ENCODE data around the gene IL4I1. TPM values are rescaled to one million over a fixed set of nuclear protein-coding genes. Genes with fewer than 3 reads are reported as not detected.

Gene IL4I1
- total and polyA plus RNA-seq, 2 of the 8 experiments (the other 6 are each of a cell fraction or from before 2014, with no cell fraction given): 0.41 to 0.76 TPM

DNA sequence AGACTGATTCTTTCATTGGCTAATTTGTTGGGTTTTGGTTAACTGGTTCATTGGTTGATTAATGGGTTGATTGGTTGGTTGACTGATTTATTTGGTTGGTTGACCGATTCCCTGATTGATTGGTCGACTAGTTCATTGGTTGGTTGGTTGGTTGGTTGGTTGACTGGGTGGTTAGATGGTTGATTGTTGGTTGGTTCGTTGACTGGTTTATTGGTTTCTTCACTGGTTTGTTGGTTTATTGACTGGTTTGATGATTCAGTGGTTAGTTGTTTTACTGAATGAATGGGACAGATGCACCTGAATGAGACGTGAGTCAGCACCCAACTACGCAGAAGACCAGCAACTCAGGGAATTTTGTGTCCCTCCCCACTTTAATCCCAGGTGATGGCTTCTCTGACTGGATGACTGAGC is 35.4 kb upstream of the IL4I1 start:
- Histone ChIP-seq H3K4me3 (ENCODE audit: extremely low read depth in 1 of 4, insufficient read depth in 2 of 4, low read depth in 3 of 4, low read length in 4 of 4) (no peak overlapping the region), H4K5ac (ENCODE audit: insufficient read length, low read depth, low read length) (no peak overlapping the region), H4K8ac (ENCODE audit: extremely low read depth, insufficient read depth, low read length) (no peak overlapping the region), H2BK12ac (ENCODE audit: low read depth, low read length) (no peak overlapping the region), H3K79me2 (ENCODE audit: control insufficient read depth in 1 of 2, insufficient read depth in 2 of 2, low read length in 2 of 2) (peaks cover 10 to 21% of the 10 kb centered on the region in 2 experiments), H2AK5ac (ENCODE audit: low read depth, low read length) (no peak overlapping the region), H4K91ac (replicated peaks; ENCODE audit: insufficient read length, low read length) (no peak overlapping the region), H3K9me3 (ENCODE audit: insufficient read depth in 2 of 2, low read depth in 1 of 2, low read length in 1 of 2) (no peaks in the 10 kb centered on the region), H3K79me1 (ENCODE audit: low read depth, low read length) (peaks cover 8% of the 10 kb centered on the region), H3K27ac (ENCODE audit: low read depth, low read length) (no peak overlapping the region), H3K23me2 (ENCODE audit: low read depth, low read length) (peaks cover 9% of the 10 kb centered on the region), H3K14ac (ENCODE audit: insufficient read length) (no peak overlapping the region), H3K4ac (replicated peaks; ENCODE audit: insufficient read length, low read depth, low read length) (no peak overlapping the region), H3K18ac (ENCODE audit: extremely low read depth, low read length) (no peak overlapping the region), H3K27me3 (replicated peaks in 1 of 4; ENCODE audit: control insufficient read depth in 3 of 4, extremely low read depth in 1 of 4, insufficient read depth in 3 of 4, low read length in 3 of 4) (no peaks in the 10 kb centered on the region), H3K9ac (replicated peaks in 1 of 4; ENCODE audit: extremely low read depth in 1 of 4, low read depth in 3 of 4, low read length in 3 of 4) (no peak overlapping the region), H3K36me3 (ENCODE audit: control insufficient read depth in 2 of 4, insufficient read depth in 4 of 4, low read length in 3 of 4) (peaks cover 6 to 8% (median 7%) of the 10 kb centered on the region in 4 experiments; a peak in 7 of 8 replicates), H2BK5ac (ENCODE audit: low read depth, low read length) (no peak overlapping the region), H2BK15ac (ENCODE audit: low read length) (no peak overlapping the region), H2BK120ac (replicated peaks; ENCODE audit: low read depth, low read length) (no peak overlapping the region), H3K4me2 (ENCODE audit: insufficient read depth in 1 of 2, low read depth in 2 of 2, low read length in 2 of 2) (no peak overlapping the region), H3K4me1 (replicated peaks in 1 of 4; ENCODE audit: control insufficient read depth in 3 of 4, insufficient read depth in 4 of 4, low read length in 3 of 4) (peaks cover 0 to 5% (median under 1%) of the 10 kb centered on the region in 4 experiments; a peak in 3 of 7 replicates), H3K56ac (replicated peaks; ENCODE audit: insufficient read length, low read depth, low read length) (no peak overlapping the region), H2BK20ac (ENCODE audit: low read length) (no peak overlapping the region), H3K23ac (ENCODE audit: insufficient read length) (no peak overlapping the region), H2AFZ (ENCODE audit: low read length) (no peak overlapping the region), H4K20me1 (replicated peaks in 1 of 2; ENCODE audit: control insufficient read depth in 1 of 2, insufficient read depth in 2 of 2, low read length in 2 of 2) (peaks cover 0 to 4% of the 10 kb centered on the region in 2 experiments)
- CTCF ChIA-PET (ENCODE audit: partially characterized antibody): no interaction called here
- WGBS, 2 experiments (ENCODE audit: extremely low coverage in 1 of 2, insufficient coverage in 1 of 2, insufficient read length in 1 of 2, insufficient replicate concordance in 2 of 2, low coverage in 1 of 2, low lambda C conversion rate in 2 of 2, missing lambda C conversion rate in 1 of 2): 93% methylated on average over 5 of the region's 5 CpGs; no CpG with 5 or more reads in 1 of the 2 experiments
- FAIRE-seq (no peak), DNase-seq (ENCODE audit: low read depth in 1 of 2, low spot score in 2 of 2) (no peak)
- POLR2A ChIA-PET (ENCODE audit: partially characterized antibody): interaction anchor here (2.4 kb wide), 1 partner anchor 41 kb away, joined by 9 read pairs; no protein-coding TSS in a partner anchor
- TF ChIP-seq TAF1 (IDR thresholded peaks at IDR 0.05; ENCODE audit: low read depth, low read length) (no peak), CREB1 (IDR thresholded peaks at IDR 0.05) (no peak), JUN (IDR thresholded peaks at IDR 0.05; ENCODE audit: low read depth, low read length) (no peak), EGR1 (IDR thresholded peaks at IDR 0.05; ENCODE audit: borderline replicate concordance, low read depth, low read length) (no peak), GABPA (IDR thresholded peaks at IDR 0.05; ENCODE audit: borderline replicate concordance, insufficient read depth, low read length) (no peak), BRCA1 (IDR thresholded peaks at IDR 0.05; ENCODE audit: low read depth, low read length) (no peak), SIRT6 (IDR thresholded peaks at IDR 0.05; ENCODE audit: low read length) (no peak), KDM4A (IDR thresholded peaks at IDR 0.05; ENCODE audit: low read depth, low read length, severe bottlenecking) (no peak), KDM1A (IDR thresholded peaks at IDR 0.05; ENCODE audit: borderline replicate concordance, low read length) (no peak), BACH1 (IDR thresholded peaks at IDR 0.05; ENCODE audit: low read length) (no peak), HDAC2 (IDR thresholded peaks at IDR 0.05; ENCODE audit: borderline replicate concordance in 1 of 2, low read depth in 2 of 2, low read length in 2 of 2) (no peak)
- TF ChIP-seq, protein P1, sequence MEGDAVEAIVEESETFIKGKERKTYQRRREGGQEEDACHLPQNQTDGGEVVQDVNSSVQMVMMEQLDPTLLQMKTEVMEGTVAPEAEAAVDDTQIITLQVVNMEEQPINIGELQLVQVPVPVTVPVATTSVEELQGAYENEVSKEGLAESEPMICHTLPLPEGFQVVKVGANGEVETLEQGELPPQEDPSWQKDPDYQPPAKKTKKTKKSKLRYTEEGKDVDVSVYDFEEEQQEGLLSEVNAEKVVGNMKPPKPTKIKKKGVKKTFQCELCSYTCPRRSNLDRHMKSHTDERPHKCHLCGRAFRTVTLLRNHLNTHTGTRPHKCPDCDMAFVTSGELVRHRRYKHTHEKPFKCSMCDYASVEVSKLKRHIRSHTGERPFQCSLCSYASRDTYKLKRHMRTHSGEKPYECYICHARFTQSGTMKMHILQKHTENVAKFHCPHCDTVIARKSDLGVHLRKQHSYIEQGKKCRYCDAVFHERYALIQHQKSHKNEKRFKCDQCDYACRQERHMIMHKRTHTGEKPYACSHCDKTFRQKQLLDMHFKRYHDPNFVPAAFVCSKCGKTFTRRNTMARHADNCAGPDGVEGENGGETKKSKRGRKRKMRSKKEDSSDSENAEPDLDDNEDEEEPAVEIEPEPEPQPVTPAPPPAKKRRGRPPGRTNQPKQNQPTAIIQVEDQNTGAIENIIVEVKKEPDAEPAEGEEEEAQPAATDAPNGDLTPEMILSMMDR (IDR thresholded peaks at IDR 0.05; ENCODE audit: control extremely low read depth in 1 of 3, insufficient read depth in 1 of 3, low read depth in 1 of 3, low read length in 3 of 3): no peak

Data from H1 (cell line).